NCI-H128 (cell line): ENCODE results near the gene MRRF.
"Not testable (repeated sequence)": the region's sequence is repeated elsewhere in the genome, so short reads cannot be mapped to it uniquely, and the experiment has no call there.

Experiments
- DNase-seq: peaks from one replicate; lab custom pipeline; 2025; ENCODE audit not compliant: unreplicated experiment; lab: John Stamatoyannopoulos, UW

MRRF gene

DNA sequence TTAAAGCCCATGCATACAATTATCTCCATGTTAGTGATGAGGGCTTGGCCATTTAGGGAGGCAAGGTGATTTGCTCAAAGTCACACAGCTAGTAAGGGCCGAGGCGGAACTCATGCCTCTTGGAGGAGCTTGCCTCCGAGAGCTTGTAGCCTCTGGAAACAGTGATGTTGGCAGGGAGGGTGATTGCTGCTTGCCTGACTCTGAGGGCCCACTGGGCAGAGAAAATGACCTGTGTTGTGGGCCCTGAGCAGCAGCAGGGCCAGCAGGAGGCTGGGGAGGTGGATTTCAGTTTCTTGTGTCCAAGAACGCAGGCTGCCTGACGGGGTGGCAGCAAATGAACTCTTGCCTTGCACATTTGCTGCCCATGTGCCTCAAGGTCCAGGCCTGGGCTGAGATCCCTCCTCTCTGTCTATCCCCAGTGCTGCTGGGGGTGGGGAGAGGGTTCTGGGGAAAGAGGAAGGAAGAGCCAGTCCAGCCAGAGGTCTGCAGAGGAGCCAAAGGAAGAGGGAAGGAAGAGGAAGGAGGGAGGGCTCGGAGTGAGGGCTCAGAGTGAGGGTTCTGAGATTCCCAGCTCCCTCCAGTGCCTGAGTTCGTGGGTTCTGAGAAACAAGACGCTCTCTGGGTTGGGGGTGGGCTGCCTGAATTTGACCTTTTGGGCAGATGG is 90.0 kb downstream of the MRRF start:
- no peak for DNase-seq

DNA sequence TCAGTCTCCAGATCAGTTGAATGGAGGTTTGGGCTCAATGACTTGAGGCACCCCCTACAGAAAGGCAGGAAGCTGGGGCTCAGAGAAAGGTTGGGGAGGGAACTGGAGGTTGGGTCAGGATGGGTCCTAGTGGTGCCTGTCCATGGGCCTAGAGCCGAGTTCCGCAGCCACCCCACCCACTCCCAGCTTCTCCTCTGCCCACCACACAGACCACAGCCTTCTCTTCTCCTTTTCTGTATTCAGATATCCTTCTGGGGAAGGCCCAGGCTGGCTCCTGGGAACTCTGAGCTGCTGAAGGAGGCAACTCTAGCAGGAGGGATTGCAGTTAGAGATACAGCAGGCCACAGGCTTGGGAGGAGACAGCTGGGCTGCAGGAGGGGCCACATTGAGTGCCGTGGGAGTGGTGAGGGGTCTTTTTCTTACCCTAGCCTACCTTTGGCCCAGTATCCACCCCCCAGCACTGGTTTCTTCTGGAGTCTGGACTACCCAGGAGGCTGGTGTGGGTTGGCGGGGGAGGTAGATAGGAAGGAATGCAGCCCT is 90.7 kb downstream of the MRRF start:
- no peak for DNase-seq

DNA sequence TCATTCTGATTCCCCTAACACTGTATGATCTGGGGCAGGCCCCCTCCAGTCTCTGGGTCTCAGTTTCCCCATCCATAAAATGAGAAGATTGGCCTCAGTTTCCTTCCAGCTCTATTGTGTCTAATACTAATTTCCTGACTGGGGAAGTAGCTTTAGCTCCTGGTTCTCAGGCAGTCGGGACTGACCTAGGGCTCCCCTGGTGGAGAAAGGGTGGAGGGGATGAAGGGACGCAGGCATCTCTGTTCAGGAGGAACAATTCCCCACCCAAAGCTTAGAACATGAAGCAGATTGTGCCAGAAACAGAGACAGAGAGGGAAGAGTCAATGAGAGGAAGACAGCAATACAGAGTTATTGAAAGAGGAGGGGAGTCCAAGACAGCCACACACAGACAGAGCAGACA is 91.9 kb downstream of the MRRF start:
- DNase-seq: no peak

- DNase-seq: no peak
Measured at GRCh38 chr9:122360891-122361290, 96.2 kb downstream of the MRRF start.

DNA sequence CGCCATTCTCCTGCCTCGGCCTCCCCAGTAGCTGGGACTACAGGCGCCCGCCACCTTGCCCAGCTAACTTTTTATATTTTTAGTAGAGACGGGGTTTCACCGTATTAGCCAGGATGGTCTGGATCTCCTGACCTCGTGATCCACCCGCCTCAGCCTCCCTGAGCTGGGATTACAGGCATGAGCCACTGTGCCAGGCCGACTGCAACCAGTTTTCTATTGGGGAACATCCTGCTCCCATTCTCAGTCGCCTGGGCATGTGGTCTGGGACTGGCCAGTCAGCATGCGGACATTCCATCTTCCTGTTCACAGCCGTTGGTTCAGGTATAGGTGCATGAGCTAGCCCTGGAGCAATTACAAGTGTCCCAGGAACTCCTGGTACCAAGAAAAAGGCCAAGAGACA is 98.4 kb downstream of the MRRF start:
- DNase-seq: not testable (repeated sequence)

GRCh38 chr9:122364117-122364782 is 99.6 kb downstream of the MRRF start:
- no peak for DNase-seq

- DNase-seq: no peak
Measured at GRCh38 chr9:122364783-122365150, 100.1 kb downstream of the MRRF start.

DNA sequence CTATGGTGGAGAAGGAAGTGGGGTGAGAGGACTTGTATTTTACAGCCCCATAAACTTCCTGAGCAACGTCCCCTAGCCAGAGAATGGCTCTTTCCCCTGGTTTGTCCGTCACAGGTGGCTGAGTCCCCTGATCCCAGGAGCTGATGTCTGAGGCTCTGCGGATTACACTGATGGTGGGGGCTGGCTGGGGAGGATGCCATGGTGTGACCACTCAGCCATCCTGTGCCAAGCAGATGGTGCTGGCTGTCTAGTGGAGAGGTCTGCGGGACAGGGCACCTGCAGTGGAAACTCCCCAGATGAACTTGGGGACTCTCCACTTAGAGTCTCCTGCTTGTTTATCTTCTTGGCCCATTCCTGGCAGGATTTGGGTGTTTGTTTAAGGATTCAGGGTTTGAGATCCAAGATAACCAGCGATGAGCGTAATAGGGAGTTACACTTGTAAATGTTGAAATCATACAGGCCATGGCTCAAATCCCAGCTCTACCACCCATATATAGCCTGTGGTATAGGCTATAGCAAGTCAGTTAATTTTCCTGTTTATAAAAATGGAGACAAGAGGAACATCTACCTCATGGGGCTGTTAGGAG is 101.5 kb downstream of the MRRF start:
- no peak for DNase-seq

DNA sequence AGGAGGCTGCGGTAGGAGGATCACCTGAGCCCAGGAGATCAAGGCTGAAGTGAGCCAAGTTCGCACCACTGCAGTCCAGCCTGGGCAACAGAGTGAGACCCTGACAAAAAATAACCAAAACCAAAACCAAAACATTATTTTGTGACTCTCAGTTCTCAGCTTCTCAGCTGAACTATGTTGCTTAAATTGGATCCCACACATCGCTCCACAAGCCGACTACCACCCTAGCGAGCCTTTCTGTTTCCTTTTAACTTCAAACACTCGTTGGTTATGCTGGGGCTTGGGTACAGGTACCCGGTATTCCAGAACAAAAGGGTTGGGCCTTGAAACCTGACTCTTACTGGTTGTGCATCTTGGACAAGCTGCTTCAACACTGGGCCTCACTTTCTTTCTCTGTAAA is 102.4 kb downstream of the MRRF start:
- no peak for DNase-seq

DNA sequence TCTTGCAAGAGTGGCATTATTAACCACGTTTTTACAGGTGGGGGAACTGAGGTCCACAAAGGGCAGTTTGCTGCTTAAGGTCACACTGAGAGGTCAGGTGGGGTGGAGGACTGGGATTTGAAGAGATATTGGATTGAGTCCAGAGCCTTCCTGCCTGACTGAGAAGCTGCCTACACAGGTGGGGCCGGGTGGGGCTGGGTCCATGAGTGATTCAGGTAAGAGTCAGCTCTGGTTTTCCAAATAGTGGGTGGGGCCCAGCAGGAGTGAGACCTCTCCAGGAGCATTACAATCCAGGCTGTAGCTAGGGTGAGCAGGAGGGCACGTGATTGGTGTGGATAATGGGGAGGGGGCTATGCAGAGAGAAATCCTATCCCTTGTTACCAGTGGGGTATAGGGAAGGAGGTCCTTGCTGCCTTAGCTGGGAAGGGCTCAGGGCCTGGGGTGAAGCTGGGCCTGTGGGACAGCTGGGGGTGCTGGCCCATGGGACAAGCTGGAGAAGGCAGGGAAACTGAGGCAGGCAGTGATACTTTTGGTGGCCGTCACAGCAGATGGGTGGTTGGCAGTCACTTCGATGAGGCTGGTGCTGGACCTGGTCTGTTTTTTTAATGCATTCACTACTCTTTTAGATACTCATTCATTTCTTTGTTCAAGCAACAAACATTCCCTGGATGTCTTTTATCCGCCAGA is 103.2 kb downstream of the MRRF start:
- no peak for DNase-seq

DNA sequence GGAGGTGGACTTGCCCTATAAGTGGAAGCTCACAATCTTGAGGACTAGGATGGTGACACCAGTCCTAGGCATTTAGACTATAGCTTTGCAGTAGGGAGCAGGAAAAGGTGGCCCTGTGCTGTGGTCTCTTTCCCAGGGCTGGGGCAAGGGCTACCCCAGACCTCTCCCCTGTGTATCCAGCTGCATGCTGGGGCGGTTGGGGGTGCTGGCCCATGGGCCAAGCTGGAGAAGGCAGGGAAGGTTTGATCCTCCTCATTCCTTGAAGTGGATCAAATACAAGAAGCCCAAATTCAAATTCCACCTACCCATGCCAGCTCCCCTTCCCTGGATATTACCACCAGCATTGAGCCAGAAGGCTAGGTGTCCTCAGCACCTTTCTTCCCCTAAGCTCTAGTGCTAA is 104.0 kb downstream of the MRRF start:
- no peak for DNase-seq

GRCh38 chr9:122370303-122370702 is 105.6 kb downstream of the MRRF start:
- DNase-seq: no peak

DNA sequence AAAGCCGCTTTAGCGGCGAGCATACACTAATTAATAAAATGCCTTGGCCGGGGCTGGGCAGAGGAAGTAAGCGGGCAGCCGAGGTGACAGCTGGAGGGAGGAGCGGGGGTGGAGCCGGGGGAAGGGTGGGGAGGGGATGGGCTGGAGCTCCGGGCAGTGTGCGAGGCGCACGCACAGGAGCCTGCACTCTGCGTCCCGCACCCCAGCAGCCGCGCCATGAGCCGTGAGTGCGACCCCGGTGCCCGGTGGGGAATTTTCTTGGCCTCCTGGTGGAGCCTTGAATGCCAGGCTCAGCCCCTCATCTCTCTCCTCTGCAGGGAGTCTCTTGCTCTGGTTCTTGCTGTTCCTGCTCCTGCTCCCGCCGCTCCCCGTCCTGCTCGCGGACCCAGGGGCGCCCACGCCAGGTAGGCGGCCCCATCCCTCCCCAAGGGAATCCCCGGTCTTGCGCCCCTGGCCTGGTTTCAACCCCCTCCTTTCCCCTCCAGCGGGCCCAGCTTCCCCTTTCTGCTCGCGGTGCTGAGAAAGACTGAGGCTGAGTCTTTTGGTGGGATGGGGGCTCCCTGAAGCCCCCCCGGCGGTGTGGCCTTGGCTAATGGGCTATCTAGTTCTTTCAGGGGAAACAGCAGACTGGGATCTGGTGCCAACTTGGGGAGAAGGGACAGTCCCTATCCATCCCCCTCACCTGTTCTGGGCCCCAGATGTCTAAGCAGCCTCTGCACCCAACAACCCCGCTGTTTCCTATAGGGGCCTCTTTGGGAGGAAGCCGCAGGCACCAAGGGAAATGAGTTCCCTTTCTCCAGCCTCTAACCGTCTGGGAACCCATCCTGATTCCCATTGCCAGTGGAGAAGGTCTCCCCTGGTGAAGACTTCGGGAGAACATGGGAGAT is 106.4 kb downstream of the MRRF start, which contains the start of gene PTGS1:
PTGS1 (plus strand) TSS at position 156 of the 887 bp plus-strand sequence; CDS start at position 217, 61 bp downstream.
- no peak for DNase-seq

DNA sequence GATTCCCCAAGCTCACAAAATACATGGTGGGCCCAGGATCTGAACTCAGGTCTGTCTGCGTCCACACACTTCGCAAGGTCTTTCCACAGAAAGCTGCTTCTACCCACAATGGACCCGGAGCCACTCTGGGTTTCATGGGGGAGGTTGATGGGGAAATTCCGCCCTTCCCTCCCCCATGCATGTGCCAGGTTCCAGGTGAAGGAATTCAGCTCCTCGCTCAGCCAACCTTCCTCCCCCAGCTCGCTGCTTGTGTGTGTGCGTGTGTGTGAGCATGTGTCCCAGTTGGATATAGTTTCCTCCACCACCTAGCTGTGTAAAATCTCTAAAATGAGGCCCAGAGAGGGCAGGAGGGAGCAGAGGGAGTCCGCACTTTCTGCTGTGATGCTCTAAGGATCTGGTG is 107.2 kb downstream of the MRRF start:
- DNase-seq: no peak

- DNase-seq: no peak
Measured at GRCh38 chr9:122372856-122373845, 108.5 kb downstream of the MRRF start.

DNA sequence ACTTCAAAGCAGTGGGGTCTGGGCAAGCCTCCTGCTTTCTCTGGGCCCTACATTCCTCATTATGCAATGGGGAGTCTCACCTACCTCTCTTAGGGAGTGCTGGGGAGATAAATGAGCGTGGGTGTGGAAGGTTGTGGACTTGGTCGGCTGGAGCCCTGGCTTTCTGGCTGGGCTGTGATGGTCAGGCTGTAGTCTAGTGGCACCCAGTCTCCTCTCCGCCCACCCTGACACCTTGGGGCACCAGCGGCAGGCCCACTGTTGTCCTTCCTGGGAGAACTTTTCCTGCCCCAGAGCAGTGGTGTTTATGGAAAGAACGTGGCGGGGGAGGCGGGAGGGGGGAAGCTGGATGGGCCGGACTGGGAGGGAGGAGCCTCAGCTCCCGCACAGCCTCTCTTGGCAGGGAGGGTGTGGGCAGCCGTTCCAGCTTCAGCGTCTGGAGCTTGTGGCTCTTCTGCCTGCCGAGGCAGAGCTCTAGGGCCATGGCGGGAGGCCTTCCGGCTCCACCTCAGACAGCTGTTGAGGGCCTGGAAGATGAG is 110.3 kb downstream of the MRRF start:
- no peak for DNase-seq

DNA sequence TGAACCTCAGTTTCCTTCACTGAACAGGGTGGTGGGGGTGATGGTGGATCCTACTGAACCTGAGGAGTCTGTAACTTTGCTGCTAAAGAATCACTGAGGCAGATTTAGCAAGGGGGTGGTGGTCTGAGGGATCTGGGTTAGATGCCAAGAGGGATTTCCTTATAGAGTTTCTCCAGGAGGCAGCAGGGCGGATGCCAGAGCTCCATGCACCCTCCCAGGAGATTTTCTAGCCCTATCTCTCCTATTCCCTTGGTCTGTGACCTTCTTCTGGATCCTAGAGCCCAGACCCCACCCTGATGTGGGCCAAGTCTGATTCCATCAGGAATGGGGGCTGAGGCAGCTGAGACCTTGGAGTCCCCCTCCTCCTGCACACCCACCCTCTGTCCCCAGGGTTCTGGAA is 112.1 kb downstream of the MRRF start:
- no peak for DNase-seq

DNA sequence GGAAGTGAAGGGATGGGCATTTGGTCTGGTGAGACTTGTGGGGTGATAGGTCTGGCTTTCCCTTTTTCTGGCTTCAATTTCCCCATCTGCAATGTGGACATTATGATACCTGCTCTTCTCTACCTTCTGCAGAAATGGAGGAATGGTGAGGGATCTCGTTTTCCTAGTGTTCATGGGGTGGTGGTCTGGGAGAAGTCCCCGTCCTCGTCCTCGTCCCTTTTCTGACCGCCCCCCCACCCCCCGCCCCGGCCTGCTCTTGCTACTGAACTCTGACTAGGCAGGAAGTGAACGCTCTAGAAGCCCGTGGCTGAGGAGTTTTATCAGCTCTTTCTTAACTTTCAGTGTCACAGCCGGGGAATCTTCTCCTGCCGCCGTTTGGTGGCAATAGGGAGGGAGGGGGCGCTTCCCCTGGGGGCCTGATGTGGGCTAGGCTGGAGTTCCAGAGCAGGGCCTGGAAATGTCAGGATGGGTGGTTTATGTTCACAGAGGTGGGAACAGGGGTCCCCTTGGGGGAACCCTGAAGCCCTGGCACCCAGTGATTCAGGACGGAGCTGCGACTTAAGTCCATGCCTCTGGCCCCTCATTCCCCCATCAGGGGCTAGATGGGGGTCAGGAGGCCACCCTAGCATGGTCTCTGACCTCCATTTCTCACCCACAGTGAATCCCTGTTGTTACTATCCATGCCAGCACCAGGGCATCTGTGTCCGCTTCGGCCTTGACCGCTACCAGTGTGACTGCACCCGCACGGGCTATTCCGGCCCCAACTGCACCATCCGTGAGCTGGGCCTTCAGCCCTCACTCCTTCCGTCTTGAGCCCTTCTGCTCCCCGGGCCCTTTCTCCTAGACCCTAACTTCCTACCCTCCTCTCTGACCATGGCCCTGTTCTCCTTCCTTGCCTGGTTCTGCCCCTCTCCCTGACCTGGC is 112.8 kb downstream of the MRRF start:
- DNase-seq: no peak
